GM21367 (cell line): ENCODE measurements around the gene COX7C.
"Not testable (repeated sequence)": the region's sequence is repeated elsewhere in the genome, so short reads cannot be mapped to it uniquely, and the experiment has no call there.

Experiments
- ATAC-seq: cut with Tn5 transposase; IDR thresholded peaks from one replicate; pipeline ENCODE4 v1.9.1; 2021; ENCODE audit not compliant: unreplicated experiment

The COX7C gene

DNA sequence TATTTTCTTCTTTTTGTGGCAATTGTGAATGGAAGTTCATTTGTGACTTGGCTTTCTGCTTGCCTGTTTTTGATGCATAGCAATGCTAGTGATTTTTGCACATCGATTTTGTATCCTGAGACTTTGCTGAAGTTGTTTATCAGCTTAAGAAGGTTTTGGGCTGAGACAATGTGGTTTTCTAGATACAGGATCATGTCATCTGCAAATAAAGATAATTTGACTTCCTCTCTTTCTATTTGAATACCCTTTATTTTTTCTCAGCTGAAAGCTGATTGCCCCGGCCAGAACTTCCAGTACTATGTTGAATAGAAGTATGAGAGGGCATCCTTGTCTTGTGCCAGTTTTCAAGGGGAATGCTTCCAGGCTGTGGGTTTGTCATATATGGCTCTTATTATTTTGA is 43.0 kb downstream of the COX7C start:
- not testable (repeated sequence) for ATAC-seq

DNA sequence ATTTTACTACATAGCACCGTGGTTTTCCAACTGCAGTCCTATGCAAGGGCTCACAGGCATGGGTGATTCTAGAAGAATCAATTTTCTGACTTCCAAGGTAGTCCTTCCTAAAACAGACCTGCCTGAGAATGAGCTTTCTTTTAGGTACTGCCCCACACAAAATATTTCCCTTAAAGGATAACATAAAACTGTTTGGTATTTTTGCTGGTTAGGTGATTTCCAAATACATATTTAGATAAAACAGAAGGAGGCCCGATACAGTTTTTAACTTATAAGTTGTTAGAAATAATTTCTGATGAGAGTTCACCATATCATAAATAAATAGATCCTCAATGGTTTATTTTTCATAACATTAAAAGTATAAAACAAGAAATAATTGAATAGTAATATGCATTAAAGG is 46.4 kb downstream of the COX7C start:
- no peak for ATAC-seq

DNA sequence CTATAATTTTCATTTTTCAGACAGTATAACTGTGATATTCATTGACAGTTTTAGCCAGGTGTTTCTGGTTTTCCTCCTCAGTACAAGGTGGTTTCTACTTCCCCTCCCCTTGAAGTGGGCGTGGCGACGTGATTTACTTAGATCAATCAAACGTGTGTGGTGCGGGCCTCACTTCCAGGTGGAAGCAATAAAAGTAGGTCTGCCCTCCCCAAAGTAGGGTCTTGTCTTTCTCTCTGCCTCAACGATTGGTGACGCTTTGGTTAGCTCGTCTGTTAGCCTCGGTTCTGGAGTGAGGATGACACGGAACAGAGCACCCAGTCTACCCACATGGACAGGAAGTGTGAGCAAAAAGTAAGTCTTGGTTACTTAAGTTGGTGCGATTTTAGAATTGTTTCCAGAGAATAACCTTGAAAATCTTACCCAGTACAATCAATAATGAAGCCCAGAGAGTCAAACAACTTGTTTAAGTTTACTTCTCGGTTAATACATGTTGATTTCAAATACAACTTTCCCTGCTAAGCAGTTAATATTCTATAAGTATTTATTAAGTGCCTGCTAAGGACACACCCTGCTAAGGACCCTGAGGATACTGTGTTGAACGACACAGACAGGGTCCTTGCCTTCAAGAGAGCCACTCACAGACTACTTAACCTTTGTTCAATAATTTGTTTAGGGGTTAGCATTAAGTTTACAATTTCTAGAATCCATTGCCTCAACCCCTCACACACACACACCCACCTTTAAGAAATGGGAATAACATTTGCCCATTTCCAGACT is 48.4 kb downstream of the COX7C start:
- no peak for ATAC-seq

DNA sequence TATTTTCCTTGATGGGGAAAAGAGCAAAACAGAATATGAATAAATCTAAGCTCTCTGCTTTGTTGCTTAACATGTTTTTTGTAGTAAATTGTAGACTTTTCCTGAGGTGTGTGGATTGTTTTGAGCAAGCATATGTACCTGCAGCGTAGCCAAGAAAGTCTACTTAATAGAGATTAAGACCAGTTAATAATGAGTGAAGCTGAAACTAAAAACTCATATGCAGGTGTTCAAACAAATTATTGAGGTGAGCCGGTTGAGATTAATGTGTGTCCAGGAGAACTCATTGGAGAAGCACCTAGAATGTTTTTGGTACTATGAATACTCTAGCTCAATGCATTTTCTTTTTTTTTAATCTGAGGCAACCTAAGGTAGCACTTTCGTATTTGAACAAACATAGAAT is 49.2 kb downstream of the COX7C start:
- ATAC-seq, result no peak
